Activated T-helper 17 cell treated with anti-CD3 and anti-CD28 coated beads, Interleukin-2, amount 50 U/mL, for 72 hours (primary cell): ENCODE results near the gene HDLBP. TPM values are rescaled to one million over a fixed set of nuclear protein-coding genes. Genes with fewer than 3 reads are reported as not detected.

Experiments
- ATAC-seq: fragments of 150-1000 bp; cut with Tn5 transposase; replicated peaks from 2 replicates; pipeline ENCODE4 v1.10.0; 2021; ENCODE audit warnings: mild to moderate bottlenecking, moderate library complexity
- H3K27ac Mint-ChIP-seq: one replicate; pipeline ENCODE4 v1.8.0; 2022; ENCODE audit warnings: mixed read lengths
- H3K27me3 Mint-ChIP-seq: one replicate; pipeline ENCODE4 v1.8.0; 2022; ENCODE audit warnings: mixed read lengths
- H3K36me3 Mint-ChIP-seq: one replicate; pipeline ENCODE4 v1.8.0; 2022; ENCODE audit warnings: low read depth, mild to moderate bottlenecking, mixed read lengths
- H3K4me1 Mint-ChIP-seq: one replicate; pipeline ENCODE4 v1.8.0; 2022; ENCODE audit warnings: mixed read lengths
- H3K4me3 Mint-ChIP-seq: one replicate; pipeline ENCODE4 v1.8.0; 2022; ENCODE audit warnings: mild to moderate bottlenecking, mixed read lengths
- H3K9me3 Mint-ChIP-seq: one replicate; pipeline ENCODE4 v1.8.0; 2022; ENCODE audit warnings: mixed read lengths
- total RNA-seq, 2 donors: library from RNA; stranded (reverse); gene quantifications; one replicate each; pipeline ENCODE4 v1.2.3, GENCODE V29; 2022

The HDLBP gene, protein sequence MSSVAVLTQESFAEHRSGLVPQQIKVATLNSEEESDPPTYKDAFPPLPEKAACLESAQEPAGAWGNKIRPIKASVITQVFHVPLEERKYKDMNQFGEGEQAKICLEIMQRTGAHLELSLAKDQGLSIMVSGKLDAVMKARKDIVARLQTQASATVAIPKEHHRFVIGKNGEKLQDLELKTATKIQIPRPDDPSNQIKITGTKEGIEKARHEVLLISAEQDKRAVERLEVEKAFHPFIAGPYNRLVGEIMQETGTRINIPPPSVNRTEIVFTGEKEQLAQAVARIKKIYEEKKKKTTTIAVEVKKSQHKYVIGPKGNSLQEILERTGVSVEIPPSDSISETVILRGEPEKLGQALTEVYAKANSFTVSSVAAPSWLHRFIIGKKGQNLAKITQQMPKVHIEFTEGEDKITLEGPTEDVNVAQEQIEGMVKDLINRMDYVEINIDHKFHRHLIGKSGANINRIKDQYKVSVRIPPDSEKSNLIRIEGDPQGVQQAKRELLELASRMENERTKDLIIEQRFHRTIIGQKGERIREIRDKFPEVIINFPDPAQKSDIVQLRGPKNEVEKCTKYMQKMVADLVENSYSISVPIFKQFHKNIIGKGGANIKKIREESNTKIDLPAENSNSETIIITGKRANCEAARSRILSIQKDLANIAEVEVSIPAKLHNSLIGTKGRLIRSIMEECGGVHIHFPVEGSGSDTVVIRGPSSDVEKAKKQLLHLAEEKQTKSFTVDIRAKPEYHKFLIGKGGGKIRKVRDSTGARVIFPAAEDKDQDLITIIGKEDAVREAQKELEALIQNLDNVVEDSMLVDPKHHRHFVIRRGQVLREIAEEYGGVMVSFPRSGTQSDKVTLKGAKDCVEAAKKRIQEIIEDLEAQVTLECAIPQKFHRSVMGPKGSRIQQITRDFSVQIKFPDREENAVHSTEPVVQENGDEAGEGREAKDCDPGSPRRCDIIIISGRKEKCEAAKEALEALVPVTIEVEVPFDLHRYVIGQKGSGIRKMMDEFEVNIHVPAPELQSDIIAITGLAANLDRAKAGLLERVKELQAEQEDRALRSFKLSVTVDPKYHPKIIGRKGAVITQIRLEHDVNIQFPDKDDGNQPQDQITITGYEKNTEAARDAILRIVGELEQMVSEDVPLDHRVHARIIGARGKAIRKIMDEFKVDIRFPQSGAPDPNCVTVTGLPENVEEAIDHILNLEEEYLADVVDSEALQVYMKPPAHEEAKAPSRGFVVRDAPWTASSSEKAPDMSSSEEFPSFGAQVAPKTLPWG (N-terminal part only)
- 100 to 1,000 TPM; 303 to 319 TPM for total RNA-seq

DNA sequence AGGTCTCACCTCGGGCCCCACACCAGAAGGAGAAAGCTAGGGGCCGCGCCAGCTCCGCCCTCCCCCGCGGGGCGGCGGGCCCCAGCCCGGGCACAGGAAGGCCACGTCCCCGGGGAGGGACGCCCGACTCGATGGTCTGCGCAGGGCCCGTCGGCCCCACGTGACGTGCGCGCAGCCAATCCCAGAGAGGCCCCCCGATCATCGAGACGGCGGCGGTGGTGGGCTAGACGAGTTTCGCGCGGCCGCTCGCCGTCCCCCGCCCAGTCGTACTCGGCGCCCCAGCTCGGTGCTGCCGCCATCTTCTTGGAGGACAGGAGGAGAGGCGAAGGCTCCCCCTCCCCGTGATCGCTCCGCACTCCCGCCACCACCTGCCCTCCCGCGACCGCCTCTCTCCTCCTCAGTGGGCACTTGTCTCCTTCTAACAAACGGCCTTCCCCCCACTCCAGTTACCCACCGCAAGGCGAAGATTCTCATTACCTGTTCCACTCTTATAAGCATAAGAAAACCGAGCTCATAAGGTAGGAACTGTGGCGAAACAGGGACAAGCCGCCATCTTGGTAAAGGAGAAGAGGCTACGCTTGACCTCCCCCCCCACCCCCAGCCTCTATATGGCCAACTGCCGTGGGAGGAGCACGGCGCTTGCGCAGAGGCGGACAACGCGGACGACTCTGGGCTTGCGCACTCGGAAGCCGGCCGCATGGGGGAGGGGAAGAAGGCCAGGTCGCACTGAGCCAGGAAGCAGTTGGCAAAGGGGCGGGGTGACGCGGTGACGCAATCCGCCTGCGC lies at the start of gene HDLBP:
HDLBP (minus strand) TSS at position 580 of the 786 bp plus-strand sequence. CDS start 48,803 bp downstream, outside the sequence.
- ATAC-seq: peak; percentile 82

GRCh38 chr2:241364781-241365180 lies 49.3 kb upstream of the HDLBP start:
- ATAC-seq: no peak
- Mint-ChIP-seq H3K27me3 (no peaks in the 10 kb centered on the region), H3K36me3 (no peaks in the 10 kb centered on the region), H3K9me3 (no peaks in the 10 kb centered on the region), H3K4me3 (no peak overlapping the region), H3K27ac (no peak overlapping the region), H3K4me1 (peaks cover 10% of the 10 kb centered on the region)

More for the DNA sequence above, at the start of gene HDLBP:
- Mint-ChIP-seq H3K27ac (peak within 1 kb of the TSS; percentile 100), H3K27me3 (no peaks in the 10 kb centered on the region), H3K4me3 (peak within 1 kb of the TSS; percentile 94), H3K9me3 (no peaks in the 10 kb centered on the region), H3K4me1 (peaks cover 54% of the 10 kb centered on the region), H3K36me3 (peaks cover 70% of the 10 kb centered on the region)

DNA sequence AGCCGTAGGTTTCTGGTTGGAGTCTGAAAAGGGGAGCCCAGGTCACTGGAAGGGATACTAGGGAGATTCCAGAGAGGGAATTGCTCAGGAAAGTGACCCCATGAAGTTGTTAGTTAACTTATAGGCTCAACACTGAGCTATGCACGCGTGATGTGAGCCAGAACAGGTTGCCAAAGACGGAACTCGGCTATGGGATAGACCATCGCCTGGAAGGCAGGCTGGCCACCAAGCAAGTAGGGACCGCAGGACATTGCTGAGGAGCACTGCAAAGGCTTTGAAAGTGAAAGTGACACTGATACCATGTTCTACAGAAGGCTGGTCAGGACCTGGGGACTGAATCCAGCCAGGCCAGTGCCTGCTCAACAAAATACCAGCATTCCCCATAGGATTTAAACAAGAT lies 48.0 kb upstream of the HDLBP start:
- Mint-ChIP-seq H3K4me3 (no peak overlapping the region), H3K4me1 (peaks cover 13% of the 10 kb centered on the region), H3K36me3 (no peaks in the 10 kb centered on the region), H3K27ac (no peak overlapping the region), H3K9me3 (no peaks in the 10 kb centered on the region), H3K27me3 (no peaks in the 10 kb centered on the region)
- no peak for ATAC-seq

GRCh38 chr2:241359481-241360045 lies 44.1 kb upstream of the HDLBP start:
- ATAC-seq: no peak
- no peaks in the 10 kb centered on the region for H3K9me3 Mint-ChIP-seq

DNA sequence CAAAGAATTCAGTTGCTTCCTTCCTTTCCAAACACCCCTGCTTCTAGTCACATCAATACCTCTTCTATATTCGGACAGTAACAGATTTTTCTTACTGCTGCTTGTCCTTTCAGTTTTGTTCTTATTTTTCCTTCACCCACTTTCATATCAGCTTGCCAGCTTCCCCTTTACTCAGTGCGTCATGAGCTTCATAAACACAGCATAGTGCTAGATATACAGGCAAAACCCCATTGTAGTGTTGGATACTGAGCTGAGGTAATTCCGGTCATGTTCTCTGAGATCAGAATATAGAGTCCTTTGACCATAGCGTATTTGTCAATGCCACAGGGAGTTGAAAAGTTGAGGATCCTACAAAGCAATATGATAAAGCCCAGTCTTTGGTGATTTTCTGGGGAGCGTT lies 43.0 kb upstream of the HDLBP start:
- peak; percentile 13 for ATAC-seq
- H3K36me3 Mint-ChIP-seq: peaks cover 7% of the 10 kb centered on the region
- peaks cover 16% of the 10 kb centered on the region for H3K4me1 Mint-ChIP-seq
- no peaks in the 10 kb centered on the region for H3K9me3 Mint-ChIP-seq
- H3K27me3 Mint-ChIP-seq: no peaks in the 10 kb centered on the region
- peak overlapping the region; percentile 33 for H3K4me3 Mint-ChIP-seq
- H3K27ac Mint-ChIP-seq: peak overlapping the region; percentile 1

More at GRCh38 chr2:241359481-241360045, 44.1 kb upstream of the HDLBP start:
- Mint-ChIP-seq H3K27ac (no peak overlapping the region), H3K4me1 (peaks cover 18% of the 10 kb centered on the region), H3K4me3 (no peak overlapping the region), H3K27me3 (no peaks in the 10 kb centered on the region), H3K36me3 (no peaks in the 10 kb centered on the region)

- Mint-ChIP-seq H3K27me3 (no peaks in the 10 kb centered on the region), H3K36me3 (peaks cover 17% of the 10 kb centered on the region), H3K27ac (peak overlapping the region; percentile 54), H3K4me3 (peak overlapping the region; percentile 80), H3K4me1 (peaks cover 20% of the 10 kb centered on the region), H3K9me3 (no peaks in the 10 kb centered on the region)
- ATAC-seq: no peak
These were observed 42.1 kb upstream of the HDLBP start for GRCh38 chr2:241357531-241357930.

DNA sequence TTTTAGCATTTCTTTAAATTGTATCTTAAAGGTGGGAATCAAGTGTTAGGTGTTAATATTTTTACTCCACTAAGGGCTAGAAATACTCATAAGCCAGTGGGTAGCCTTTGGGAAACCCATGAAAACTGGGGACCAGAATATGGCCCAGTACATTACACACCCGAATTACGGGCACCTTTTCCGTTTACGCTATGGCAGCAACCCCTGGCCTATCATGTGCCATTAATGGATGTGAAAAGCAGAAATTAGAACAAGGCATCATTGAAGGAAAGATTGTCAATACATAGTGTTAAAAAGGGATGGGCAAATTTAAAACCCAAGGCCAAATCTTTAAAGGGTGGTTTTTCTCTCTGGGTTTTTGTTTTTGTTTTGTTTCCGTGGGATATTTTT lies 41.4 kb upstream of the HDLBP start:
- Mint-ChIP-seq H3K36me3 (peaks cover 23% of the 10 kb centered on the region), H3K4me1 (peaks cover 20% of the 10 kb centered on the region), H3K27me3 (no peaks in the 10 kb centered on the region), H3K4me3 (peak overlapping the region; percentile 80), H3K27ac (peak overlapping the region; percentile 54), H3K9me3 (no peaks in the 10 kb centered on the region)
- no peak for ATAC-seq

DNA sequence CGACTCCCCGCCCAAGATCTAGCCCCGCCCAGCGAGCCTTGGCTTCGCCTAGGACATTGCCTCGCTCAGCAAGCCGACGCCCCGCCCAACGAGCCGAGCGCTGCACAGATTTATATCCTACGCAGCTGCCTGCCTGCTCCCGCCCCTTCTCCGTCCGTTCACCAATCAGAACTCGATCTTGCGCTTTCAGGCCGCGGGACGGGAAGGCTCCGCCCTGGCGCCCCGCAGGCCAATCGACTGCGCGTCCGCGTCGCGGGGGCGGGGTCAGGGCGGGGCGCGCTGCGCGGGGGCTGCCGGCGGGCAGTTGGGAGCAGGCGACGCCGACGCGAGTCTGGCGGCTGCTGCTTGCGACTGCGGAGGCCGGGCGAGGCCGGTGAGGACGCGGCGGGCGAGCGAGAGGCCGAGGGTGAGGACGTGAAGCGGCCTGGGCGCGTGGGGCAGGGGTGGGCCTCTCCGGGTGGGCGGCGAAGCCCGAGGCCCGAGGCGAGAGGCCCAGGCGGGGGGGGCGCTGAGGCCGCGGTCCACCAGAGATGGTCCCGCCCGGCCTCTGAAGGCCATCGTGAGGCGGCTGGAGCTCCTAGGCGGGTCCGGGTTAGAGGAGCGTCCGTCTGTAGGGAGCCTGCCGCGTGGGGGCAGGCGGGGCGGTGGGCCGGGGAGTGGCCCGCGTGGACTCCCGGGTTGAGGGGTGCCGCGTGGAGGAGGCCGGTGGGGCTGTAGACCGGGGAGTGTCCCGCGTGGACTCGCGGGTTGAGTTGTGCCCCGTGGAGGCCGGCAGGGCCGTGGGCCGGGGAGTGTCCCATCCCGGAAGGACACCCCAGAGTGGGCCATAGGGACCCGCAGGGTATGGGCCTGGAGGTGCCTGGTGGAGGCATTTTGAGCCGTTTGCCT lies 40.8 kb upstream of the HDLBP start, which contains the start of gene FARP2:
FARP2 (plus strand) TSS at position 303 of the 888 bp plus-strand sequence. CDS start 16,823 bp downstream, outside the sequence.
- H3K4me1 Mint-ChIP-seq: peaks cover 20% of the 10 kb centered on the region
- H3K27ac Mint-ChIP-seq: peak within 1 kb of the TSS; percentile 54
- peak; percentile 94 for ATAC-seq
- H3K36me3 Mint-ChIP-seq: peaks cover 30% of the 10 kb centered on the region
- no peaks in the 10 kb centered on the region for H3K27me3 Mint-ChIP-seq
- H3K4me3 Mint-ChIP-seq: peak within 1 kb of the TSS; percentile 80
- H3K9me3 Mint-ChIP-seq: no peaks in the 10 kb centered on the region

GRCh38 chr2:241354668-241355658 lies 39.5 kb upstream of the HDLBP start:
- H3K27me3 Mint-ChIP-seq: no peaks in the 10 kb centered on the region
- peak; percentile 30 for ATAC-seq
- H3K9me3 Mint-ChIP-seq: no peaks in the 10 kb centered on the region
- H3K36me3 Mint-ChIP-seq: peaks cover 42% of the 10 kb centered on the region
- H3K4me3 Mint-ChIP-seq: peak overlapping the region; percentile 26
- H3K4me1 Mint-ChIP-seq: peaks cover 20% of the 10 kb centered on the region
- no peak overlapping the region for H3K27ac Mint-ChIP-seq

GRCh38 chr2:241352227-241352626 lies 36.8 kb upstream of the HDLBP start:
- H3K4me3 Mint-ChIP-seq: no peak overlapping the region
- no peak for ATAC-seq
- H3K4me1 Mint-ChIP-seq: peaks cover 11% of the 10 kb centered on the region
- peak overlapping the region; percentile 63 for H3K27ac Mint-ChIP-seq
- peaks cover 70% of the 10 kb centered on the region for H3K36me3 Mint-ChIP-seq
- no peaks in the 10 kb centered on the region for H3K9me3 Mint-ChIP-seq
- no peaks in the 10 kb centered on the region for H3K27me3 Mint-ChIP-seq

GRCh38 chr2:241351640-241352031 lies 36.2 kb upstream of the HDLBP start:
- H3K4me1 Mint-ChIP-seq: peaks cover 7% of the 10 kb centered on the region
- no peak for ATAC-seq
- no peak overlapping the region for H3K4me3 Mint-ChIP-seq
- peaks cover 76% of the 10 kb centered on the region for H3K36me3 Mint-ChIP-seq
- peak overlapping the region; percentile 63 for H3K27ac Mint-ChIP-seq
- no peaks in the 10 kb centered on the region for H3K9me3 Mint-ChIP-seq
- H3K27me3 Mint-ChIP-seq: no peaks in the 10 kb centered on the region
